ENCODE results near the gene LIPE. TPM values are rescaled to one million over a fixed set of nuclear protein-coding genes. Genes with fewer than 3 reads are reported as not detected.

The LIPE gene
- total RNA-seq, 4 donors from 2014 or later = 77.1 to 717 (median 234) TPM

GRCh38 chr19:42445948-42446347 is 18.8 kb upstream of the LIPE start:
- Histone ChIP-seq H3K27me3 (no peaks in the 10 kb centered on the region), H3K4me3 (no peak overlapping the region), H3K9me3 (no peaks in the 10 kb centered on the region), H3K27ac (no peak overlapping the region), H3K36me3 (no peaks in the 10 kb centered on the region), H3K4me1 (peaks cover 0 to 6% (median 0%) of the 10 kb centered on the region in 4 donors)
- DNase-seq (ENCODE audit: low spot score in 2 of 2) = no peak
- WGBS, 2 donors = 87 to 88% methylated on average over 7 of the region's 7 CpGs
- TF ChIP-seq POLR2A (IDR thresholded peaks at IDR 0.05) = no peak
- TF ChIP-seq CTCF (IDR thresholded peaks at IDR 0.05) = no peak
- no peak for TF ChIP-seq EP300 (IDR thresholded peaks at IDR 0.05)

GRCh38 chr19:42443944-42444398 is 16.8 kb upstream of the LIPE start:
- no peak for DNase-seq (ENCODE audit: low spot score in 2 of 2)
- 57 to 64% methylated on average over 4 of the region's 4 CpGs for WGBS, 2 donors
- no peaks in the 10 kb centered on the region for H3K36me3 ChIP-seq

GRCh38 chr19:42442833-42443232 is 15.6 kb upstream of the LIPE start, which contains the start of gene CXCL17:
CXCL17 (minus strand) TSS chr19:42442946; CDS start chr19:42442832, 114 bp downstream.
- 93 to 98% methylated on average over 7 of the region's 7 CpGs for WGBS, 2 donors
- Histone ChIP-seq H3K27me3 (no peaks in the 10 kb centered on the region), H3K4me1 (peaks cover 0 to 16% (median 2%) of the 10 kb centered on the region in 4 donors), H3K9me3 (no peaks in the 10 kb centered on the region), H3K4me3 (no peak within 1 kb of the TSS), H3K36me3 (no peaks in the 10 kb centered on the region), H3K27ac (no peak within 1 kb of the TSS)
- no peak for TF ChIP-seq POLR2A (IDR thresholded peaks at IDR 0.05)
- TF ChIP-seq CTCF (IDR thresholded peaks at IDR 0.05) = no peak
- TF ChIP-seq EP300 (IDR thresholded peaks at IDR 0.05) = no peak
- DNase-seq (ENCODE audit: low spot score in 2 of 2) = no peak

More at GRCh38 chr19:42443944-42444398, 16.8 kb upstream of the LIPE start:
- Histone ChIP-seq H3K27ac (no peak overlapping the region), H3K4me3 (no peak overlapping the region), H3K9me3 (no peaks in the 10 kb centered on the region), H3K4me1 (peaks cover 0 to 12% (median 2%) of the 10 kb centered on the region in 4 donors), H3K27me3 (no peaks in the 10 kb centered on the region)
- TF ChIP-seq POLR2A (IDR thresholded peaks at IDR 0.05) = no peak
- no peak for TF ChIP-seq CTCF (IDR thresholded peaks at IDR 0.05)
- no peak for TF ChIP-seq EP300 (IDR thresholded peaks at IDR 0.05)

GRCh38 chr19:42441049-42441445 is 13.9 kb upstream of the LIPE start:
- no peaks in the 10 kb centered on the region for H3K27me3 ChIP-seq
- DNase-seq (ENCODE audit: low spot score in 2 of 2) = no peak
- WGBS, 2 donors = 75 to 78% methylated on average over 2 of the region's 2 CpGs
- no peak for TF ChIP-seq EP300 (IDR thresholded peaks at IDR 0.05)
- no peak for TF ChIP-seq CTCF (IDR thresholded peaks at IDR 0.05)
- TF ChIP-seq POLR2A (IDR thresholded peaks at IDR 0.05) = no peak
- H3K4me1 ChIP-seq = peaks cover 0 to 16% (median 2%) of the 10 kb centered on the region in 4 donors
- no peak overlapping the region for H3K4me3 ChIP-seq
- H3K36me3 ChIP-seq = no peaks in the 10 kb centered on the region
- no peaks in the 10 kb centered on the region for H3K9me3 ChIP-seq
- H3K27ac ChIP-seq = no peak overlapping the region

GRCh38 chr19:42440357-42441048 is 13.3 kb upstream of the LIPE start:
- Histone ChIP-seq H3K9me3 (no peaks in the 10 kb centered on the region), H3K27ac (no peak overlapping the region), H3K36me3 (no peaks in the 10 kb centered on the region), H3K4me3 (no peak overlapping the region), H3K27me3 (no peaks in the 10 kb centered on the region), H3K4me1 (peaks cover 0 to 21% (median 2%) of the 10 kb centered on the region in 4 donors)
- no peak for TF ChIP-seq EP300 (IDR thresholded peaks at IDR 0.05)
- TF ChIP-seq CTCF (IDR thresholded peaks at IDR 0.05) = peak; percentile 68 to 94 (median 84)
- peak; percentile 50 to 68 for DNase-seq (ENCODE audit: low spot score in 2 of 2)
- WGBS, 2 donors = 30% methylated on average over 16 of the region's 16 CpGs

All from tibial nerve (tissue), 4 donors.